ENCODE data around the gene FRMD7.
"Not testable (repeated sequence)": the region's sequence is repeated elsewhere in the genome, so short reads cannot be mapped to it uniquely, and the experiment has no call there.

Gene FRMD7

GRCh38 chrX:132085786-132086185 lies 42.0 kb downstream of the FRMD7 start:
- TF ChIP-seq TAF1 (IDR thresholded peaks at IDR 0.05; ENCODE audit: low read depth, low read length), result no peak
- no peak for TF ChIP-seq POLR2AphosphoS5 (IDR thresholded peaks at IDR 0.05; ENCODE audit: low read depth, low read length)
- TF ChIP-seq SPI1 (IDR thresholded peaks at IDR 0.05; ENCODE audit: low read depth, low read length), result no peak
- DNase-seq (ENCODE audit: insufficient read length, low spot score) (no peak), FAIRE-seq (no peak)

- DNase-seq (ENCODE audit: insufficient read length, low spot score), result no peak
- FAIRE-seq, result no peak
- no peak for TF ChIP-seq POLR2A (IDR thresholded peaks at IDR 0.05; ENCODE audit: low read depth, low read length)
- no peak for TF ChIP-seq PAX5 (IDR thresholded peaks at IDR 0.05; ENCODE audit: insufficient read depth, low read length, severe bottlenecking)
- TF ChIP-seq POLR2AphosphoS5 (IDR thresholded peaks at IDR 0.05; ENCODE audit: low read depth, low read length), result no peak
- TF ChIP-seq POU2F2 (IDR thresholded peaks at IDR 0.05; ENCODE audit: low read depth, low read length), result no peak
- no peak for TF ChIP-seq TAF1 (IDR thresholded peaks at IDR 0.05; ENCODE audit: low read depth, low read length)
- no peak for TF ChIP-seq SPI1 (IDR thresholded peaks at IDR 0.05; ENCODE audit: low read depth, low read length)
These were observed 49.9 kb downstream of the FRMD7 start for GRCh38 chrX:132077912-132078311.

GRCh38 chrX:132077414-132077813 lies 50.4 kb downstream of the FRMD7 start:
- no peak for TF ChIP-seq POLR2AphosphoS5 (IDR thresholded peaks at IDR 0.05; ENCODE audit: low read depth, low read length)
- TF ChIP-seq SPI1 (IDR thresholded peaks at IDR 0.05; ENCODE audit: low read depth, low read length), result no peak
- no peak for TF ChIP-seq POLR2A (IDR thresholded peaks at IDR 0.05; ENCODE audit: low read depth, low read length)
- TF ChIP-seq PAX5 (IDR thresholded peaks at IDR 0.05; ENCODE audit: insufficient read depth, low read length, severe bottlenecking), result no peak
- no peak for TF ChIP-seq TAF1 (IDR thresholded peaks at IDR 0.05; ENCODE audit: low read depth, low read length)
- TF ChIP-seq POU2F2 (IDR thresholded peaks at IDR 0.05; ENCODE audit: low read depth, low read length), result no peak
- DNase-seq (ENCODE audit: insufficient read length, low spot score) (no peak), FAIRE-seq (peak; percentile 72)

GRCh38 chrX:132071254-132071653 lies 56.6 kb downstream of the FRMD7 start:
- FAIRE-seq (no peak), DNase-seq (ENCODE audit: insufficient read length, low spot score) (no peak)
- TF ChIP-seq TAF1 (IDR thresholded peaks at IDR 0.05; ENCODE audit: low read depth, low read length) (no peak), POLR2A (IDR thresholded peaks at IDR 0.05; ENCODE audit: low read depth, low read length) (no peak), POU2F2 (IDR thresholded peaks at IDR 0.05; ENCODE audit: low read depth, low read length) (no peak), POLR2AphosphoS5 (IDR thresholded peaks at IDR 0.05; ENCODE audit: low read depth, low read length) (no peak), PAX5 (IDR thresholded peaks at IDR 0.05; ENCODE audit: insufficient read depth, low read length, severe bottlenecking) (no peak), SPI1 (IDR thresholded peaks at IDR 0.05; ENCODE audit: low read depth, low read length) (no peak)

- no peak for DNase-seq (ENCODE audit: insufficient read length, low spot score)
- FAIRE-seq, result peak; percentile 76
- no peak for TF ChIP-seq POLR2A (IDR thresholded peaks at IDR 0.05; ENCODE audit: low read depth, low read length)
- TF ChIP-seq SPI1 (IDR thresholded peaks at IDR 0.05; ENCODE audit: low read depth, low read length), result no peak
- TF ChIP-seq TAF1 (IDR thresholded peaks at IDR 0.05; ENCODE audit: low read depth, low read length), result no peak
- TF ChIP-seq POU2F2 (IDR thresholded peaks at IDR 0.05; ENCODE audit: low read depth, low read length), result no peak
- TF ChIP-seq POLR2AphosphoS5 (IDR thresholded peaks at IDR 0.05; ENCODE audit: low read depth, low read length), result no peak
- no peak for TF ChIP-seq PAX5 (IDR thresholded peaks at IDR 0.05; ENCODE audit: insufficient read depth, low read length, severe bottlenecking)
These were observed 59.4 kb downstream of the FRMD7 start for GRCh38 chrX:132068405-132068804.

- DNase-seq (ENCODE audit: insufficient read length, low spot score), result no peak
- TF ChIP-seq TAF1 (IDR thresholded peaks at IDR 0.05; ENCODE audit: low read depth, low read length) (no peak), POLR2A (IDR thresholded peaks at IDR 0.05; ENCODE audit: low read depth, low read length) (no peak), SPI1 (IDR thresholded peaks at IDR 0.05; ENCODE audit: low read depth, low read length) (no peak), PAX5 (IDR thresholded peaks at IDR 0.05; ENCODE audit: insufficient read depth, low read length, severe bottlenecking) (no peak), POU2F2 (IDR thresholded peaks at IDR 0.05; ENCODE audit: low read depth, low read length) (no peak), POLR2AphosphoS5 (IDR thresholded peaks at IDR 0.05; ENCODE audit: low read depth, low read length) (no peak)
- peak; percentile 23 for FAIRE-seq
These were observed 64.0 kb downstream of the FRMD7 start for GRCh38 chrX:132063862-132064261.

- FAIRE-seq, result peak; percentile 75
- TF ChIP-seq TAF1 (IDR thresholded peaks at IDR 0.05; ENCODE audit: low read depth, low read length) (no peak), POU2F2 (IDR thresholded peaks at IDR 0.05; ENCODE audit: low read depth, low read length) (no peak), POLR2A (IDR thresholded peaks at IDR 0.05; ENCODE audit: low read depth, low read length) (no peak), POLR2AphosphoS5 (IDR thresholded peaks at IDR 0.05; ENCODE audit: low read depth, low read length) (no peak), SPI1 (IDR thresholded peaks at IDR 0.05; ENCODE audit: low read depth, low read length) (no peak), PAX5 (IDR thresholded peaks at IDR 0.05; ENCODE audit: insufficient read depth, low read length, severe bottlenecking) (no peak)
- no peak for DNase-seq (ENCODE audit: insufficient read length, low spot score)
These were observed 64.5 kb downstream of the FRMD7 start for GRCh38 chrX:132063334-132063733.

GRCh38 chrX:132059973-132060540 lies 67.8 kb downstream of the FRMD7 start:
- DNase-seq (ENCODE audit: insufficient read length, low spot score) (no peak), FAIRE-seq (peak; percentile 87)
- TF ChIP-seq PAX5 (IDR thresholded peaks at IDR 0.05; ENCODE audit: insufficient read depth, low read length, severe bottlenecking) (no peak), POU2F2 (IDR thresholded peaks at IDR 0.05; ENCODE audit: low read depth, low read length) (no peak), POLR2A (IDR thresholded peaks at IDR 0.05; ENCODE audit: low read depth, low read length) (no peak), POLR2AphosphoS5 (IDR thresholded peaks at IDR 0.05; ENCODE audit: low read depth, low read length) (no peak), SPI1 (IDR thresholded peaks at IDR 0.05; ENCODE audit: low read depth, low read length) (no peak), TAF1 (IDR thresholded peaks at IDR 0.05; ENCODE audit: low read depth, low read length) (no peak)

GRCh38 chrX:132058975-132059374 lies 68.8 kb downstream of the FRMD7 start:
- FAIRE-seq (peak; percentile 70), DNase-seq (ENCODE audit: insufficient read length, low spot score) (no peak)
- TF ChIP-seq TAF1 (IDR thresholded peaks at IDR 0.05; ENCODE audit: low read depth, low read length) (no peak), POU2F2 (IDR thresholded peaks at IDR 0.05; ENCODE audit: low read depth, low read length) (no peak), POLR2AphosphoS5 (IDR thresholded peaks at IDR 0.05; ENCODE audit: low read depth, low read length) (no peak), SPI1 (IDR thresholded peaks at IDR 0.05; ENCODE audit: low read depth, low read length) (no peak), PAX5 (IDR thresholded peaks at IDR 0.05; ENCODE audit: insufficient read depth, low read length, severe bottlenecking) (no peak)

GRCh38 chrX:132058050-132058449 lies 69.8 kb downstream of the FRMD7 start:
- DNase-seq (ENCODE audit: insufficient read length, low spot score) (no peak), FAIRE-seq (peak; percentile 33)

GRCh38 chrX:132051778-132052177 lies 76.0 kb downstream of the FRMD7 start:
- FAIRE-seq; DNase-seq (ENCODE audit: insufficient read length, low spot score): not testable (repeated sequence)

More at GRCh38 chrX:132058050-132058449, 69.8 kb downstream of the FRMD7 start:
- TF ChIP-seq TAF1 (IDR thresholded peaks at IDR 0.05; ENCODE audit: low read depth, low read length) (no peak), SPI1 (IDR thresholded peaks at IDR 0.05; ENCODE audit: low read depth, low read length) (no peak), PAX5 (IDR thresholded peaks at IDR 0.05; ENCODE audit: insufficient read depth, low read length, severe bottlenecking) (no peak), POLR2A (IDR thresholded peaks at IDR 0.05; ENCODE audit: low read depth, low read length) (no peak), POU2F2 (IDR thresholded peaks at IDR 0.05; ENCODE audit: low read depth, low read length) (no peak), POLR2AphosphoS5 (IDR thresholded peaks at IDR 0.05; ENCODE audit: low read depth, low read length) (no peak)
